Activated T-helper 1 cell treated with anti-CD3 and anti-CD28 coated beads, Interleukin-2, amount 50 U/mL, for 16 hours (primary cell): ENCODE data around the gene COX8C.

Source experiments
- DNase-seq, 2 donors: peaks; one replicate each; pipeline ENCODE4 v3.0.0-alpha.2; 2020; ENCODE audit warnings: low read depth in 1 of 2, low spot score in 1 of 2

Gene COX8C, protein sequence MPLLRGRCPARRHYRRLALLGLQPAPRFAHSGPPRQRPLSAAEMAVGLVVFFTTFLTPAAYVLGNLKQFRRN

DNA sequence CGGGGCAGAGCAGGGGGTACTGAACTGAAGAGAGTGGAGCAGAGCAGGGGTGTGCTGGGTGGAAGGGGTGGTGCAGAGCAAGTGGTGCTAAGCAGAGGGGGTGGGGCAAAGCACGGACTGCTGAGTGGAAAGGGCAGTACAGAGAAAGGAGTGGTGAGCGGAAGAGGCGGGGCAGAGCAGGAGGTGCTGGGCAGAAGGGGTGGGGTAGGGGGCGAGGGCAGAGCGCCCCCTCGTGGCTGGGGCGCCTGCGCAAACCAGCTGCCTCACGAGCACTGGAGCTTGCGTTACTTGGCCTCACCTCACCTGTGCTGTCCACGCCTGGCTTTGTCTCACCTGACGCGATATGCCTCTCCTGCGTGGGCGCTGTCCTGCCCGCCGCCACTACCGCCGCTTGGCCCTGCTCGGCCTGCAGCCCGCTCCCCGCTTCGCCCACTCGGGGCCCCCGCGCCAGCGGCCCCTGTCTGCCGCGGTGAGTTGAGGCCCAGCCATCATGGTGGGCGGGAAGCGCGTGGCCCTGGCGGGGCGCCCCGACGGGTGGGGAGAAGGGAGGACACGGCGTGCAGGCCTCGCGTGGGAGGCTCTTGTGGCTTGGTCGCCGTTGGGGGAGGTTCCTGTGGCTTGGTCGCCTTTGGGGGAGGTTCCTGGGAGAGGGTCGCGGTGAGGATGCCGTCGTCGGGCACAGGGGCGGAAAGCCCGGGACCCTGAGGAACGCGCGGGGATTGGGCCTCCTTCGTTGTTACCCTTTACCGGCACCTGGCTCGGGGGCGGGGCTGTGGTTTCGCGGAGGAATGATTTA, at the start of gene COX8C:
Gene COX8C, plus strand, starts transcription at position 257 of the 796 bp plus-strand sequence. Its CDS starts 87 bp downstream, at position 344.
- DNase-seq: no peak

DNA sequence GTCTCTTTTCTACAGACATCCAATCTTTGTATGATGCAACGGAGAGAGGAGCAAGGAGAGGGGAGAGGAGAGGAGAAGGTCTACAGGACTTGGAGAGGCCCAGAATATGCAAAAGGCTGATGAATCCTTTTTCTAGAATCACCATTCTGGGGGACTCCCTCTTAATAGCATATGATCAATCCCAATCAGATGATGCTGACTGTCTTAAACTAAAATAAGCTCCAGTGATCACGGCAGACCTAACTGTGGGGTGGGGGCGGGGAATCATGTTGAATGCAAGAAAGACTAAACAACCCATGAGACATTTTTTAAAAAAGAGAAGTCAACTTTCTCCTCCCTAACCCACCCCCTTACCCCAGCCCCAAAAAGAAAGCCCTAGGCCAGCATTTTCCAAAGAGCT, 47.6 kb upstream of the COX8C start:
- DNase-seq: no peak

DNA sequence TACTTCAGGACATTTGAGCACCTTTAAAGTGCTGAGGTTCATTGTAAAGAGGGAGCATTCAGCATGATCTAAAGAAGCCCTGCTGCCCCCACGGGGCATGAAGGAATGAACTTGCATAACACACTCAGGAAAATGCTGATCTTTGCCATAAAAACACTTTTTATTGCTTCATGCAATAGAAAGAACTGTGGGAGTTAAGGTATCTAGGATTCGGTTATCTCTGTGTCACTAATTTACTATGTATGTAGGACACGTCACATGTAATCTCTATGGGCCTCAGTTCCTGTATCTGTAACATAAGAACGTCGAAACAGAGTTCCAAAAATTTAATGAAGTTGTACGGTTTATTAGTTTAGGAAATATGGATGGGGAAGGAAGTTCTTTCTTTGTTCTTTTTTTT, 47.1 kb upstream of the COX8C start:
- no peak for DNase-seq

DNA sequence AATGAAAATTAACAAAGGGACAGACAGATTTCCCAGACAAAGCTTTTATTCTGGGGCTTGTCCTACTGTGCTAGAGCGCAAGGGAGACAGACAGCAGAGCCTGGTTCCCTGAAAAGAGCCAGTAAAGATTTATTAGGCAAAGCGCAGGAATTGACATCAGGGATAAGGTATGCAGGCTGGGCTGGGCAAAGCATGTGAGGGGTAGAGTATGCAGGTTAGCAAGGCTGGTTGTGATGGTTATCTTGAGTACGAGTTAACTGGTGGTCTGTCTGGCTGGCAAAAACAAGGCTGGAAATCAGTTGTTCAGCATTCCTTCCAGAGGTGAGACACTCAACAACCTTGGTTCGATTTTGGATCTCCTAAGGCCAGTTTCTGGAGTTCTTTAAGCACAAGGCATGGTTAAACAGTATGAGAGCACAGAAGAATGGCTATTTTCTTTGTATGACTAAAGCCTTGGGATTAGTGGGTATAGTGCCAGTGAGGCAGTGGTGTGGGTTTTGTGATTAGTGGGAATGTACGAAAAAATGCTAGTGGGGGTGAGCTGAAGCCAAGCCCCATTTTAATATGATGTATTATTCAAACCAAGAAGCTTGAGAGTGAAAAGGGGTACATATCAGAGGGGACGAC, 45.0 kb upstream of the COX8C start:
- no peak for DNase-seq

DNA sequence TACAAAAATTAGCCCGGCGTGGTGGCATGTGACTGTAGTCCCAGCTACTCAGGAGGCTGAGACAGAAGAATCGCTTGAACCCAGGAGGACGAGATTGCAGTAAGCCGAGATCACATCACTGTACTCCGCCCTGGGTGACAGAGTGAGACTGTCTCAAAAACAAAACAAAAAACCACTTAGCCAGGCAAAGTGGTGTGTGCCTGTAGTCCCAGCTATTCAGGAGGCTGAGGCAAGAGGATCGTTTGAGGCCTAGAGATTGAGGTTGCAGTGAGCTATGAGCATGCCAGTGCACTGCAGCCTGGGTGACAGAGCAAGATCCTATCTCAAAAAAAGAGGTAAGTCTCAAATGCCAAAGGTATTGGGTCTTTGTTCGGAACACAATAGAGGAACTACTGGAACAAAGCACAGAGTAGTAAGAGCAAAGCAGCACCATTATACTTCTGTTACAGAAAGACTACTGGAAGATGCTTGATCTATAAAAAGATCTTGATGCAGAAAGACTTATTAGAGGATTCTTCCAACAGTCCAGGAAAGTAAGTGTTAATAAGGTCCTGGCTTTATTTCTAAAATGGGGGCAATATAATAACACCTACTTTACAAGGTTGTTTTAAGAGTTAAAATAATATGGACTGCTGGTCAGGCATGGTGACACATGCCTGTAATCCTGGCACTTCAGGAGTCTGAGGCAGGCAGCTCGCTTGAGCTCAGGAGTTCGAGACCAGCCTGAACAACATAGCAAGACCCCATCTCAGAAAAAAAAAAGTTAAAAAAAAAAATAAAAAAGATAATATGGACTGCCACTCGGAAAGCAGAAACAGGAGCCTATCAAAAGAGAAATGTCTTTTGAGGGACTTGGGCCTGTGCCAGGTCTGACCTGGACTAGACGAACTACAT, 44.0 kb upstream of the COX8C start:
- DNase-seq: no peak

DNA sequence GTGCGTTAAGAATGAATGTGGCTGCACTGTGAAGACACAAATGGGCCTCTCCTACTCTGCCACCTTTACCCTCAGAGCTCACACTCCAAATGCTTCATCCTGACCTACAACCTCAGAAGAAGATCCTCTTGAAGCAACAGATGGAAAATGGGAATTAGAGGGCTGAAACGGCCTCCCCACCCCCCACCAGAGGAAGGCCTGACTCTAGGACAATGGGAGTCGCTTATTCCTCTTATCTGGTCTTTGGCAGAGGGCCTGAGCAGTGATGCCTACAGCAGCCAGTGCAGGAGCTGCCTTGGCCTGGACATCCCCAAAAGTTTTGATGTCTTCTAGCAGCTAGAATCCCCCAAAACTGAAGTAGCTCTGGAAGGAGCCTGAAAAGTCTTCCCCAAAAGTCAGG, 43.3 kb upstream of the COX8C start:
- no peak for DNase-seq

DNA sequence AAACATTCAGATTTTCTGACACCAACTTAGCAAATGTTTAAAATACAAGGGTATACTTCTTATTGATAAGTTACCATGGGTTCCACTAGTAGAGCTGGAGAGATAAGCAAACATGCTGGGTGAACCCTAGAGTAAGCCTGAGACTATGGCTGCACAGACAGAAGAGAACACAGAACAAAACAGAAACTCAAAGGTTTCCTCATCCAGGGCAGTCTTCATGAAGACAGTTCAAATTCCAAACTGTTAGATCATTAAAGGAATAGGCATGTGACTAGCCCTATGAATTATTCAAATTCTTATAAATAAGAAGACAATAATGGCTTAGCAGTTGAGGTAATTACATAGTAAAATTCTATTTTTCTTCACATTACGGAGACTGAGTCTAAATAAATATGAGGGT, 42.2 kb upstream of the COX8C start:
- no peak for DNase-seq

DNA sequence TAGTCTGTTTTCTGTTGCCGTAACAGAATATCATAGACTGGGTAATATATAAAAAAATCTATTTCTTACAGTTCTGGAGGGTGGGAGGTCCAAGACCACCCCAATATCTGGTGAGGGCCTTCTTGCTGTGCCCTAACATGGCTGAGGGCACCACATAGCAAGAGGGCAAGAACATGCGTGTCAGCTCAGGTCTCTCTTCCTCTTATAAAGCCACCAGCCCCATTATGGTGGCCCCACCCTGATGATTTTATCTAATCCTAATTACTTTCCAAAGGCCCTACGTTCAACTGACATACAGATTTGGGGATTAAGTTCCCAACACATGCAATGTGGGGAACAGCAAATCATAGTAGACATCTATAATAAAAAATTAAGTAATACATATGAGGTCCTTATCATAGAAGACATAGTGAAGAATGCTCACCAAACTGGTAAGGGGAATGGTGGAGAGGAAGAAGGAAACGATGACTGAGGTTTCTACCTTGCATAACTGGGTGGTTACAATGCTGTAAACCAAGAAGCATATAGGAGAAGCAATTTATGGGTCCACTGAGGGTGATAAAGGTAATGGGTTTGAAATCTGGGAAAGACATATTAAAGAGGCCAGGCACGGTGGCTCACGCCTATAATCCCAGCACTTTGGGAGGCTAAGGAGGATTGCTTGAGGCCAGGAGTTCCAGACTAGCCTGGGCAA, 41.1 kb upstream of the COX8C start:
- DNase-seq: no peak

DNA sequence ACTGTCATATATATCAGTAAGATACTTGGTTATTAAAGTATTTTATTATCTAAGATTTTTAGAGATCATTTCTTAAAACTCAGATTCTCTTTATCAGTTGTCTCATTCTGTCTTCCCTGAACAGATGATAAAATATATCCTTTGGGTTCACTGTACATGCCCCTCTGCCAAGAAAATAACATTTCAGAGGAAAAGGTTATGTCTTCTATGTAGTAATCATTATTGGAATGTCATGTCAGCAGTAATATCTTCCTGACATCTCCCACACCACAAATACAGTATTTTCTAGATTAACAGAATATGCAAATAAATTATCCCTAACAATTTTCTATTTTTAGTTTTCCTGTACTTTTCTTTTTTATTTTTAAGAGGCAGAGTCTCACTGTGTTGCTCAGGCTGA, 40.2 kb upstream of the COX8C start:
- no peak for DNase-seq

DNA sequence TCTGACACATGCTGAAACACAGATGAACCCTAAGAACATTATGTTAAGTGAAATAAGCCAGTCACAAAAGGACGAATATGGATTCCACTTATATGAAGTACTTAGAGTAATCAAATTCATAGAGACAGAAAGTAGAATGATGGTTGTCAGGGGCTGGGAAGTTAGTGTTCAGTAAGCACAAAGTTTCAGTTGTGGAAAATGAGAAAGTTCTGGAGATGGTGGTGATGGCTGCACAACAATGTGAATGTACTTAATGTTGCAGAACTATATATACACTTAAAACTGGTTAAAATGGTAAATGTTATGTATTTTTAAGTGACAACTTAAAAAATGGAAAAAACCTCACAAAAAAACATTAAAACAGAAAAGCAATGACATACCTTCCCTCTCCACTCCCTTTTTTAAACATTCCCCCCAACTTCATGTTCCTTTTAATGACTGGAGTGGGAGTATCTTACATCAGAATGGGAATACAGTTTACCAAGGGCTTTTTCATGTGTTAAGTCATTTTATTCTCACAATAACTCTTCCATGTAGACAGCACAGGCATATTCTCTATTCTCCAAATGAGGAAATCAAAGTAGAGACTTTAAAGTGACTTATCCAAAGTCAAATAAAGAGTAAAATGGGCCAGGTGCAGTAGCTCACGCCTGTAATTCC, 38.2 kb upstream of the COX8C start:
- DNase-seq: no peak

DNA sequence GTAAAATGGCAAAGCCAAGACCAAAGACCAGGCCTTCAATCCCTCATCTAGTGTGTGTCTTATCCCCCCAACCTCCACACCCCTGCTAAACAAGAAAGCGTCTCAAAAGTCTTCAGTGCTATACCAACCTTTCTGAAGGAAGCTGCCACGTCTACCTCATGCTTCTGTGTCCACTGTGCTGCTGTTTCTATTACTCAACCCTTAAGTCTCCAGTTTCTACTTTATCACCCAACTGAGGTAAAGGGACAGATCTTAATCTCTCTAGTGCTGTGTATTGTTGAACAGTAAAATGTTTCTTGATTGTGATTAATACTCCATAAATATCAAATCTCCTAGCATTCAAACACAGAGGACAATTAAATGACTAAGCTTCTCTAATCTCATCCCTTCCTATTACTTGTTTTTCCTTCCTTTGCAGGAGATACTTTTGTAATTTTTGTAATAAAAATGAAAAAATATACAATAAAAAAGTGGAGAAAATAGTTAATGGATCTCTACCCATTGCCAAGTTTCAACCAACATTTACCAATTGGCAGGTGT, 37.5 kb upstream of the COX8C start:
- no peak for DNase-seq

DNA sequence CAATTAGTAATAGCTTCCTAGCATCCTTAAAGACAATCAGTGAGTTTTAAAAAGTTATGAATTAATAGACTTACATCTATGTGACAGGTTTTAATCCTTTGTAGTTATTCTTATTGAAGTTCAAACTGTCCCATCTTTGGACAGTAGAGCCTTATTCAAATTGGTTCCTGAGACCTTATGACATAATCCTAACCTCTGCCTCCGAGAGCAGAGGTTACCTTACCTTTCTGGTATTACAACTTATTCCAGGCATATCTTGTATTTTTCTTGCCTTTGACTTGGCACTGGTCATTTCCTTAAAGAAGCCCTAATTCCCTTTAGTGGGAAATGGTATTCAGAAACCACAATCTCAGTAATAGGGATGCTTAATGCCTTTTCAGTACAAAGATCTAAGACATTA, 35.9 kb upstream of the COX8C start:
- DNase-seq: no peak

DNA sequence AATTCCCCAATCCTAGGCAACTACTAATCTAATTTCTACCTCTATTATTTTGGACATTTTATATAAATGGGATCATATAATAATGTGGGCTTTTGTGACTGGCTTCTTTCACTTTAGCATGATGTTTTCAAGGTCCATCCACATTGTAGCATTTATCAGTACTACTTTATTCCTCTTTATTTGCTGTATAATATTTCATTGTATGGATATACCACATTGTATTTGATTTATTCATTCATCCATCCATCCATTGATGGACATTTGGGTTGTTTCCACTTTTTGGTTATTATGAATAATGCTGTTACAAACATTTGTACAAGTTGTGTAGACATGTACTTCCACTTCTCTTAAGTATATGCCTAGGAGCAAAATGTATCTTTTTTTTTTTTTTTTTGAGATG, 31.4 kb upstream of the COX8C start:
- DNase-seq: no peak

DNA sequence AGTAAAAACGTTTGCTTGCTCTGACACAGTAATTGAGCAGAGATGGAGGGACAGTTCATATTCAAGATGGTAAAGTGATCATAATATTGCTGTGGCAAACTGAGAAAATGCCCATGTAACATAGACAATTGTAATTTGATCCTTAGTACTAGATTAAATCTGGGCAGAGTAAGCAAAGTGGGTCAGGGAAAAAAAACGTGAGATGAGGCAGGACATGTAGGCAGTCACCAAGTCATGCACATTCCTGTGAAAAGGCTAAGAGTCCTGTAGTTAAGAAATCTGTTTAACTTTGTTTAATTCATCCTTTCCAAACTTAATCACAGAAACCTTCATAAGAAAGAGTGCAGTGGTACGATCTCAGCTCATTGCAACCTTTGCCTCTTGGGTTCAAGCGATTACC, 30.3 kb upstream of the COX8C start:
- no peak for DNase-seq

DNA sequence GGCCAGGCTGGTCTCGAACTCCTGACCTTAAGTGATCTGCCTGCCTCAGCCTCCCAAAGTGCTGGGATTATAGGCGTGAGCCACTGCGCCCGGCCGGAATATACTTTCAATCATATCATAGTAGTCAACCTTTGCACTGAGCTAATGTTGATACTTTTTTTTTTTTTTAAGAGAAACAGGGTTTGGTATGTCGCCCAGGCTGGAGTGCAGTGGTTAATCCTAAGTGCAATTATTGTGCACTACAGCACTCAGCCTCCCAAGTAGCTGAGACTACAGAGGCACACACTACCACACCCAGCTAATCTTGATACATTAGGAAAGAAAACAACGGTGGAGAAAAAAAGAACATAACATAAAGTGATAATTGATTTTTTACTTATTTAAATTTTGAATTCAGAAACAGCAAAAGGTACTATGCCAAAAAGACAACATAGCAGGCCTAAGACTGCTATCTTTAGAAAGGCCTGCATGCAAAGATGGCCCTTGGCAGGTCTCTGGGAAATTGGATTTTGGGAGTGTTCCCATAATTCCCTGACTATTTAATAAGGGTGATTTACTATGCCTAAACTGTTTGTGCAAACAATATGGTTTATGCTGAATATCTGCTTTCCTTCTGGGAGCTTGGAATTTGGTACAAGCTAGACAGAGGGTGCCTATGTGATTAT, 29.6 kb upstream of the COX8C start:
- DNase-seq: no peak

DNA sequence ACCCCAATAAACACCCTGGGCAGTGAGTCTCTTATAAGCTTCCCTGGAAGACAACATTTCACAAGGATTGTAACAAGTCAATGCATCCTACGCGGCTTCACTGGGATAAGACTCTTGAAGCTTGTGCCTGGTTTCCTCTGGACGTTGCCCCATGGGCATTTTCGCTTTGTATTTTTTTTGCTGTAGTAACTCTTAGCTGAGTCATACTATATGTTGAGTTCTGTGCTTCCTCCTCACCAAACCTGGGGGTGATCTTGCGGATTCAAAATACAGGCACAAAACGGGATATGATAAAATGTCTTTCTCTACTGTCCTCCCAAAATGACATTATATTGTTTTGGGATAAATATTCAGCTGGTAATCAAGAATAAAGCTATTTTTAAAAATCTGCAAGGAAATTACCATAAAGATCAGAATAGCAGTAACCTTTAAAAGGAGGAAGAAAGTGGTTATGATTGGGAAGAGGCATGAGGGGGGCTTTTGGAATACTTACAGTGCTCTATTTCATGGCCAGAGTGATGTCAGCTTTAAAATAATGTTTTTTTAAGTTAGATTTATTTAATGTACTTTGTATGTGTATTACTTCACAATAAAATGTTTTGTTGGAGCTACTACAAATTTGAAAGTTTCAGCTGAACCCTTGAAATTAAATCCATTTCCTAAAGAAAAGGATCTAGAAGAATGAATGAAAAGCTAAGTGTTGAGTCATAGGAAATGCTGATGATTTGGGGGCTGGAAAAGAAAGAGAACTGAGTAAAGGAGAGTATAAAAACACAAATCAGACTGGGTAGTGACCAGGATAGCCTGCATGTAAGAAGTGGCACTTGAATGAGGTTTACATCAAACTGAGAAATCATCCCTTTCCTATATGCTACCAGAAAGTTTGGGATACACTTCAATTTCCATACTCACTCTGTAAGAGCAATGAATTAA, 28.8 kb upstream of the COX8C start:
- DNase-seq: no peak

DNA sequence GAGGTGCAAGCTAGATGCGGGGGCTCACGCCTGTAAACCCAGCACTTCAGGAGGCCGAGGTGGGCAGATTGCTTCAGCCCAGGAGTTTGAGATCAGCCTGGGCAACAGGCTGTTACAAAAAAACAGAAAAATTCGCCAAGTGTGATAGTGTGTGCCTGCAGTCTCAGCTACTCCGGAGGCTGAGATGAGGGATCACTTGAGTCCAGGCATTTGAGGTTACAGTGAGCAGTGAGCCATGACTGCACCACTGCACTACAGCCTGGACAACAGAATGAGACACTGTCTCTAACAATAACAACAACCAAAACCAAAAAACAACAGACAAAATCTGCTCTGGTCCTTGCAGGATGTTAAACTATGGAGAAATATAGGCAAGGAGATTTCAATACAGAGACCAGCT, 28.1 kb upstream of the COX8C start:
- no peak for DNase-seq

DNA sequence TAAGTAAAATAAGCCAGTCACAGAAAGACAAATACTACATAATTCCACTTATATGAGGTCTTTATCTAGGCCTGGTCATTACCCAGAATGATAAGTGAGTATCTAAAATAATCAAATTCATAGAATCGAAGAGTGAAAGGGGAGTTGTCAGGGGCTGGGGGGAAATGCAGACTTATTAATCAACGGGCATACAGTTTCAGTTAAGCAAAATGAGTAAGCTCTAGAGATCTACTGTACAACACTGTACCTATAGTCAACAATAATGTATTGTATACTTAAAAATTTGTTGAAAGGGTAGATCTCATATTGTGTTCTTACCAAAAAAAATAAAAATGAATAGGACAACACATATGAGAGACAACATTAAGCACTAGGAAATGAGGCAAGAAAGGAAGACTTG, 27.5 kb upstream of the COX8C start:
- DNase-seq: no peak

DNA sequence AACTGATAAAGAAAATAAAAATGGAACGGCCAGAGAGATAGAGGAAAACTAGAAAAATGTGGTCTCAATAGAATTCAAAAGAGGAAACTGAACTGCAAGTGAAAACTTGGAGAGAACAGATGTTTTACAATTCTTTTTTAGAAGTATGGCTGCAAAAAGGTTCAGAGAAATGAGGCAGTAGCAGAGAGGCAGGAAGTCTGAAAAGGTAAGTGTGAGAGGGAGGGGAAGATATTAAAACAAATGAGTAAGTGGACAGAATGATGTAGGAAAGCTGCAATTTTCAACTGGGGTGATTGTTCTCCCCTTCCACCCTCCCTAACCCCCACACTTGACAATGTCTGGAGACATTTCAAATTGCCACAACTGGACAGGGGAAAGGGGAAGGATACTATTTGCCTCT, 27.0 kb upstream of the COX8C start:
- DNase-seq: no peak
